Renal pelvis (tissue), 4 donors: ENCODE measurements around the gene ZNHIT3. TPM values are rescaled to one million over a fixed set of nuclear protein-coding genes. Genes with fewer than 3 reads are reported as not detected.
A peak's percentile ranks its signal among the peaks of the same experiment; 100 is the strongest.
"Not testable (repeated sequence)": the region's sequence is repeated elsewhere in the genome, so short reads cannot be mapped to it uniquely, and the experiment has no call there.

Experiments used
- DNase-seq: peaks from one replicate; pipeline ENCODE4 v3.0.0-alpha.2; 2013
- polyA plus RNA-seq, 3 donors: library from polyadenylated mRNA; unstranded; fragments of 120-200 nt; gene quantifications; one replicate each; pipeline ENCODE4 v1.2.1, GENCODE V29; 2013; ENCODE audit not compliant: insufficient read length in 3 of 3

Gene ZNHIT3
- polyA plus RNA-seq, 3 donors = 62.3 to 66.5 (median 64.3) TPM

DNA sequence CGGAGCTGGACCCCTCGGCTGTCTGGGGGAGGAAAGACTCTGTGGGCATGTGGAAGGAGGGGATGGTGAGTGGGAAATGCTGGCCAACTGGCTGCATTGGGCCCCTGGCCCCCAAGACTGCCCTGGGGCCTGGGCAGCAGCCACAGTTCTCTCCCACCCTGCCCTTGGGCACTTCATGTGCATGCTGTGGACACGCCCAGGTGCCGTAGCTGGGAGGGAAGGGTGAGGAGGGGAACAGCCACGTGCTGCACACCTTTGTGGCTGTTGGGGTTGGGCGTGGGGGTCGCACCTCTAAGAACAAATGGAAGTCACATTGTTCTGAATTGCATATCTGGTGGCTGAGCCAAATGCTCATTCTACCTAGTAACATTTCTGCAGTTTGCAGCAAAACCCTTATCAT lies 11.9 kb upstream of the ZNHIT3 start:
- DNase-seq = no peak

DNA sequence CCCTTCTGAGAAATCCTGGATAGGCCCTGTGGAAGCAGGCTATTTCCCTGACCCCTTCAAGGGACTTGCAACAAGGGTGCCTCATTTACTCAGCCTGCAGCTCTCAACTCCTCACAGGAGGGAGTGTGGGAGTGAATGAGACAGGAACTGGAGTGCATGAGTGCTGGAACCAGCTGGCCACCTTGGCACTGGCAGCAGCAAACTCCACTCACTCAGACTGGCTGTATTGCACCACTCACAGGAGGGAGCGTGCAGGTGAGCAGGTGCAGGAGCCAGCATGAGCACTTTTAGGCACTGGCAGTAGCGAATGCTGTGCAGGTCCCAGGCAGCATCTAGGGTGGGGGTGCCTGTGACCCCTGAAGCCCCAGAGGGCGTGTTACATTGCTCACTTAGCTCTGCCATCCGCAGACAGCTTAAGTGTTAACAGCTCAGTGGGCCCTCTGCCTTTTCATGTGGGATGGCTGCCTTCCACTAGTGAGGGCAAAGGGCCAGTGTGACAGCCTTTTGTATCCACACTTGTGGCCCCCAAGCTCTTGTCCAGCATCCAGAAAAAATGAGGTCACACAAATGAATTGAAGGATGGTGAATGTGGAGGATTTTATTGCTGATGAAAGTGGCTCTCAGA lies 11.0 kb upstream of the ZNHIT3 start:
- DNase-seq = no peak

DNA sequence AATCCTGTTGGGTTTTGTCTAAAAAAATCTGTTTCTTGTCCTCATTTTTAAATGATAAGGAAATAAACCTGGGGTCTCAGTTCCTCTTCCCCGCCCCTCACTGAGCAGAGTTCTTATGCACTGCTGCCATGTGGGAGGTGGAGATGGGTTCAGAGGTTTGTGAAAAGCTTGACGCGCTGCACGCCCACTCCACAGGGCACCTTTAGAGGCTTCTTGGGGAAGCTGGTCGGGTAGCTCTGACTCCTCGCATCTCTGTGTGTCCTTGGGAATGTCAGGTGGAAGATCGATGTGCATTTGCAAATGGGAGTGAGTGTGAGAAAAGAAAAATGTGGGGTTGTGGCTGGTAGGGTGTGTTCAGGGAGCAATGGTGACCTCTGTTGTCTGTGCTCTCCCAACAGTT lies 4.7 kb upstream of the ZNHIT3 start:
- no peak for DNase-seq

DNA sequence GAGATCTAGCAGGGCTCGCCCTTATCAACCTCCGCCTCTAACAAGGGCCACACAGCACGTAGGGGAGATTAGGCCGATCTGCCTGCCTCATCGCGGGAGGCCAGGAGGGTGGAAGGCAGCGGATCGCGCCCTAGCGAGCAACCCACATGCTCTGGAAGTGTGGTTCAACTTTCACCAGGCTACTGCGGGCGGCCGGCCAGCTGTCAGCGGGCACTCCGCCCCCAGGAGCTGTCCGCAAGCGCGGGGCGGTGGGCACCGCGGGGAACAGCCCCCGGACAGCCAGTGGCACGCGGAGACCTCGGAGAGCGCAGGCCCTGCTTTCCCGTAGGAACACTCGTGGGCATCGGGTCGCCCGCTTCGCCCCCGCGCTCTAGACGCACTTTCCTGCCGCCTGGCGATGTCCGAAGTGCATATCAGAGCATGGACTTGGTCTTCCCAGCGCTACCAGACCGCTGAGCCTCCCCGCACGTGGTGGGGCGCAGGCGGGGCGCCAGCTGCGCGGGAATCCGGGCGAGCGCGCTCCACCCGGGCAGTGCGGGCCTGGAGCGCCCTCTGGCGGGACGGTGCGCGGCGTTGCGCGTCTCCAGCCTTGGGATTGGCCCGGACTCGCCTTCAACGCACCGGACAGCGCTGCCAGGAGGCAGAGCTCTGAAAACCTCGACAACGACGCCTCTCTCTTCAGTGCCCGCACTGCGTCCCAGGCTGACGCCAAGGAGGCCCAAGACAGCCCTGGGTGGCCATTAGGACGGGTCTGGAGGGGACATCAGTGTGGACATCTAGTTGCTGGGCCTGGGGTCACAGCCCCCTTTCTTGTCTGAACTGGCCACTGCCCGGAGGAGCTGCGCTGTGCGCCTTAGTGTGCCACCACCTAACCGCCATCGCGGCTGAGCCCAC lies 3.6 kb upstream of the ZNHIT3 start:
- peak; percentile 79 for DNase-seq

DNA sequence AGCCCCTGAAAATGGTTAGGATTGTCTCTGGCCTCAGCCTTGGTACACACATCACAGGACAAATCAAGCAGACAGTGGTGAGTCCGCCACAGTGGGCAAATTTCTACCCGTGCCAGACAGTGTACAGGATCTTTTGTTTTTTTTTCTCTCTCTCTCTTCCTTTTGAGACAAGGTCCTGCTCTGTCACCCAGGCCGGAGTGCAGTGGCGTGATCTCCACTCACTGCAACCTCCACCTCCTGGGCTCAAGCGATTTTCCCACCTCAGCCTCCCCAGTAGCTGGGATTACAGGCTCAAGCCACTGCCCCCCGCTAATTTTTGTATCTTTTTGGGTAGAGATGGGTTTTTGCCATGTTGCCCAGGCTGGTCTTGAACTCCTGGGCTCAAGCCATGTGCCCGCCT lies 2.5 kb upstream of the ZNHIT3 start:
- DNase-seq = not testable (repeated sequence)

DNA sequence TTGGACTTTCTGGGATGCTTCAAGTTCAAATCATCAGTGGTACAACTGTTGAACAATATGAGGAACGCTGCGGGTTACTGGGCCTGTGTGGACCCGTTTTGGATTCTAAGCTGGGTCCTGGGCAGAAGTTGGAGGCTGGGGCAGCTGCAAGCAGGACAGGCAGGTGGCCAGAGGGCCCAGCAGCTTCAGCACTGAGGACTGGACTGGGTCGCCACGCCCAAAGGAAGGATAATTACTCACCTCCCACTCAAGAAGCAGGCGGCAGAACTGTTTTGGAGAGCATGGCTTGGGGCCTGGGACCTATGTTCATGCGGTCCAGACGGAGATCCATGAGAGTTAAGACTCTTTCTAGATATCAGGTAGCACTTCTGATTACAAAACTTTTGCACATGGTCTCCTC lies 1.5 kb upstream of the ZNHIT3 start:
- DNase-seq = no peak

GRCh38 chr17:36485805-36486203 lies 677 bp upstream of the ZNHIT3 start:
- DNase-seq = peak; percentile 4

GRCh38 chr17:36493956-36494355 lies 7.5 kb downstream of the ZNHIT3 start:
- DNase-seq = no peak

GRCh38 chr17:36494674-36495073 lies 8.2 kb downstream of the ZNHIT3 start:
- no peak for DNase-seq

DNA sequence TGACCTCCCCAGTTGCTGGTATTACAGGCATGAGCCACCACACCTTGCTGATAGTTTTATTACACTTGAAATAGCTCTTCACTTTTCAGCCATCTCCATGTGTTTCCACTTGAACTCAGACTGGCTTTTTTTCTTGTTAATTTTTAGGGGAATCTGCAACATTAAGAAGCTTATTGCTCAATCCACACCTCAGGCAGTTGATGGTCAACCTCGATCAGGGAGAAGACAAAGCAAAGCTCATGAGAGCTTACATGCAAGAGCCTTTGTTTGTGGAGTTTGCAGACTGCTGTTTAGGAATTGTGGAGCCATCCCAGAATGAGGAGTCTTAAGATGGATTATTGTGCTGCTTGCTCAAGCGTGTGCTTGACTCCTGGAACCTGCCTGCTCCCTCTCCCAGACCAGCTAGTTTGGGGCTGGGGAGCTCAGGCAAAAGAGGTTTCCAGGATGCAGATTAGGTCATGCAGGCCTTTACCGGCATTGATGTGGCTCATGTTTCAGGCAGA lies 8.6 kb downstream of the ZNHIT3 start:
- DNase-seq = no peak

DNA sequence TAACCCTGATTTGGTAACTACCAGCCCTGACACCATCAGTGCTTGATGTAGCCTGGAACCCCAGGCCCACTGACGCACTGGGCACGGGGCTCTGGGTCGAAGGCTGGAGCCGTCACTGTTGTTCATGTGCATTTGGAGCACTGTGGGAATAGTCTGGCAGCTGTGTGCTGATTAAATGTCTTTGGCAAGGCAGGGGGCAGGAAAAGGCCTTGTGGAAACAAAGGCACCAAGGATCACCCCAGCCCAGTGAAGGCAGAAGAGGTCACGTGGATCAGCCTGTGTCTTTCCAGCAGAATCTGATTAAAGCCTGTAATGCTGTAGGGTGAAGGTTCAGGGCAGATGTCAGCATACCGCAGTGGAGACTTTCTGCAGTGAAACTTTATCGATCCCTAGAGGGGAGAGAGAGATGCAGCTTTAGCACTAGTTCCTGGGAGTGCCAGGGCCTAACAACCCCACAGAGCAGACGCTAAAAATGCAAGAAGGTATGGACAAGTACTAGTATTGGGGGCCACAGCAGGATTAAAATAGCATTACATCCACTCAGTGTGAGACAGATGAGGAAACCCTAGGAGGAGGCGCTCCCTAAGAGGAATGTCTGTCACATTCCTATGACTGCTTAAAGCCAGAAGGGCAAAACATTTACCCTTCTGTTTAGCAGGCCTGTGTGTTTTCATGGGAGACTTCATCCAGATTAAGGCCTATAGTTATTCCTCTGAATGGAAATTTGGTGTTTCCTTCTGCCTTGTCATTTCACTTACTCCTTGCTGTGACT lies 9.7 kb downstream of the ZNHIT3 start:
- DNase-seq = no peak

DNA sequence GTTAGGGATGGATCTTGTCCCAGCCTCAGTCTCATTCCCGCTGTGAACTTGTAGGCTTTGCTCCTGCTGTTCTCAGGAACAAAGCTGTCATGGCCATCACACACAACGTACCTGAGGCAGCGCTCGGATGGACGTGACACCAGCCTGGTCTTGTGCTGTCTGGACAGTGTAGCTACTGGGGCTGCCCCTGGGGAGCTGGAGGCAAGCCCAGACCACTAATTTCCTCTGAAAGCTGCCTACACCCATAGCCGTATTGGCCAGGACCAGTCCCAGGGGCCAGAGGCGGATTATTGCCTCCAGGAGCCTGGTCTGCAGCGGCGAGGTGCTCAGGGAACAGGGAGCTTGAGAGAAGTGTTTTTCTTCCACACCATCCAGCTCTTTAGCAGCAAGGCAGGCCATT lies 11.7 kb downstream of the ZNHIT3 start:
- DNase-seq = no peak

DNA sequence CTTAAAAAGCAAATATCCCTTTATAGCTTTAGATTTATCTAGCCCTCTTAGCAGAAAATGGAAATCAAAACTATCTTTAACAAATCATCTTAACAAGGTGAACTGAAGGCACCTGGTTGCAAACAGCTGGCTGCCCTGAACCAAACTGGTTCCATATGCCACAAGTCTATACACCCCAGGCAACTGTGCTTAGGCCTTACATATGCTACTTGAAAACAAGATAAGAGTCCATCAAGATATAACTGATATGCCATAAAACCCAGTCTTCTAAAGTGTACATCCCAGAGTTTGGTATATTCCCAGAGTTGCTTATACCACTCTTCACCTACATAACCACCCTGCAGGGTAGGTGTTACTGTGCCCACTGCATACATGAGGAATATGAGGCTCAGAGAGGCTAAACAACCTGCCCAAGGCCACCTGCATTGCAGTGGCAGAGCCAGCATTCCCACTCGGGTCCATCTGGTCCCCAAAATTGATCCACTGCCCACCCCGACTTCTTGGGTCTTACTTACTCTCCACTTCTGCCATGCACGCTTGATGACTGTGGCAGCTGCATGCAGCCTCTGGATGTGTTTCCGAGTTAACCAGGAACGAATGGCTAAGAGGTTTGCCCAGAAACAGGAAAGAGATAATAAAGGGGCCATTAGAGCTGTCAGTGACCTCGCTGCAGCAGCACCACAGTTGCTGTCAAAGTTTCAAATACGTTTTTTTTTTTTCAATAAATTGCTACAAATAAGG lies 12.2 kb downstream of the ZNHIT3 start:
- DNase-seq = no peak

GRCh38 chr17:36500745-36501225 lies 14.3 kb downstream of the ZNHIT3 start:
- no peak for DNase-seq

GRCh38 chr17:36501351-36501750 lies 14.9 kb downstream of the ZNHIT3 start:
- no peak for DNase-seq

DNA sequence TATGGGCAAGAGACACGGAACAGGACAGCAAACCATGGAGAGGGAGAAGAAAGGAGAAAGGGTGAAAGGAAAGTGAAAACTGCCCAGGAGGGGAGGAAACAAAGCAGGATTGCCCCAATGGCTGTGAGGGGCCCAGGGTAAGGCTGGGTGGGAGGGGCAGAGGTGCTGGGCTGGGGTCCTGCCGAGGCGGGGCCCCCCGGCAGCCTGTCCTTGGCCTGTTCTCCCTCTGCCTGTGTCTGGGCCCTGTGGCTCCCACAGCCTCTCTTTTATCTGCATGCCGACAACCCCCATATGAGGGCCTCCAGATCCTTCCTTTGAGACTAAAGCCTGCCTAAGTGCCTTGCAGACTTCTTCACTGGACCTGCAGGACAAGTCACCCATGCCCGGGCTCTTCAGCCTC lies 15.5 kb downstream of the ZNHIT3 start:
- DNase-seq = no peak

DNA sequence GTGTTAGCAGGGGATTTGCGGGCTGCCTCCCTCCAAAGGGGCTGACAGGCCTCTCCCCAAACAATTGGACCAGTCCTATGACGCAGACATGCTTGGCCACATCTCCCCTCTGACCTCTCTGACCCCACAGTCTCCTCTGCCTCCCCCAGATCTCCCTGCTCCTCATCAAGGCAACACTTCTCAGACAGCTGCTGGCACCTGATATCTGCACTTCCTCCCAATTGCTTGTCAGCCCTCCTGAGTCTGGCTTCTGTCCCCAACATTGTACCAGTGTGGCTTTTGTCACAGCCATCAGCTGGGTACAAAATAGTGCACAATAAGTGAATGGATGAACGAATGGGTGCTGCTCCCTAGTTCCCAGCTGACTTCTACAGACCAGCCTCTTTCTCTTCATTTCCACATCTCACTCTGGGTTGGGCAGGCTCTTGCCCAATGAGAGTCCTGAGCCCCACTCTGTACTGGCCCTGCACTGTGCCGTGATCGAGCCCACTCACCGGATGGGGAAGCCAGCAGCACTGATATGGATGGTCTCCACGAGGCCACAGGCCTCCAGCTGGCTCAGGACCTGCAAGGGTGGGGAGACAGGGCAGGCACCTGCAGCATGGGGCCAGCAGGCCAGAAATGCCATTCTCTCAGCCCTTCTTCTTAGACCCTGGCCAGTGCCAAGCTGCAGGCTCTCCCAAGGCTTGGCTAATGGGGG lies 17.1 kb downstream of the ZNHIT3 start:
- DNase-seq = no peak

GRCh38 chr17:36504156-36504545 lies 17.7 kb downstream of the ZNHIT3 start:
- no peak for DNase-seq

- DNase-seq = no peak
Measured at GRCh38 chr17:36505171-36505570, 18.7 kb downstream of the ZNHIT3 start.

GRCh38 chr17:36506249-36506826 lies 19.9 kb downstream of the ZNHIT3 start:
- no peak for DNase-seq

GRCh38 chr17:36506831-36507230 lies 20.4 kb downstream of the ZNHIT3 start:
- no peak for DNase-seq
